ENCODE measurements around the gene ADAMTS16.

The ADAMTS16 gene

DNA sequence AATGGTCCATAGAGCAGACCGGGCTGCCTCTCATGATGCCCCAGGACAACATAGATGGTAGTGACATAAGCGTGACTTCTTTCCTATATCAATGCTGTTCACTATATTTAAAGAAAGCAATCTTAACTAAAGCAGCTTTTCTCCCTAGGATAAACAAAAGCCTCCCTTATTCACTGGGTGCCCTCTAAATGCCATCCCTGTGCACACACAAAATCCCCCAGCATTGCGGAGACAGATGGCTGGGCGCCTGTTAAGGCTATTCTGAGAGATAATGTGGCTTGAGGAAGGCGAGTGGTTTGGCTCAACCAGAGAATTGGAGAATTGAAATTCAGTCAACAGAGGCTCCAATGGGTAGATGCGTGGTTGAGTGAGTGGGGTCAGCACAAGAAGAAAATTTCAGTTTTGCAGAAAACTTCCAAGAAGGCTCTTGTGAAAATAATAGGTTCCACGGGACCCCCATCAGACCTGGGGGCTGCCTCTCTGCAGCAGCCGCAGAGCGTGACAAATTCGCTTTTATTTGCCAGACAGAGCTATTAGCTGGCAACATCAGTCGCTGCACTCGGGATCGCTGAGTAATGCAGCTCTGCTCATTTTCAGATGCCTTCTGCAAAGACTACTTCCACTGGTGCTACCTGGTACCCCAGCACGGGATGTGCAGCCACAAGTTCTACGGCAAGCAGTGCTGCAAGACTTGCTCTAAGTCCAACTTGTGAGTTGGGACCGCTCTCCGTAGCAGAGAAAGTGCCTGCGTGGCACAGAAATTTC, 178.5 kb downstream of the ADAMTS16 start:
- no peak overlapping the region for H3K4me3 ChIP-seq (ENCODE audit: low read depth, low read length)
- TF ChIP-seq, protein P1, sequence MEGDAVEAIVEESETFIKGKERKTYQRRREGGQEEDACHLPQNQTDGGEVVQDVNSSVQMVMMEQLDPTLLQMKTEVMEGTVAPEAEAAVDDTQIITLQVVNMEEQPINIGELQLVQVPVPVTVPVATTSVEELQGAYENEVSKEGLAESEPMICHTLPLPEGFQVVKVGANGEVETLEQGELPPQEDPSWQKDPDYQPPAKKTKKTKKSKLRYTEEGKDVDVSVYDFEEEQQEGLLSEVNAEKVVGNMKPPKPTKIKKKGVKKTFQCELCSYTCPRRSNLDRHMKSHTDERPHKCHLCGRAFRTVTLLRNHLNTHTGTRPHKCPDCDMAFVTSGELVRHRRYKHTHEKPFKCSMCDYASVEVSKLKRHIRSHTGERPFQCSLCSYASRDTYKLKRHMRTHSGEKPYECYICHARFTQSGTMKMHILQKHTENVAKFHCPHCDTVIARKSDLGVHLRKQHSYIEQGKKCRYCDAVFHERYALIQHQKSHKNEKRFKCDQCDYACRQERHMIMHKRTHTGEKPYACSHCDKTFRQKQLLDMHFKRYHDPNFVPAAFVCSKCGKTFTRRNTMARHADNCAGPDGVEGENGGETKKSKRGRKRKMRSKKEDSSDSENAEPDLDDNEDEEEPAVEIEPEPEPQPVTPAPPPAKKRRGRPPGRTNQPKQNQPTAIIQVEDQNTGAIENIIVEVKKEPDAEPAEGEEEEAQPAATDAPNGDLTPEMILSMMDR (IDR thresholded peaks at IDR 0.05; ENCODE audit: low read depth, low read length): no peak

DNA sequence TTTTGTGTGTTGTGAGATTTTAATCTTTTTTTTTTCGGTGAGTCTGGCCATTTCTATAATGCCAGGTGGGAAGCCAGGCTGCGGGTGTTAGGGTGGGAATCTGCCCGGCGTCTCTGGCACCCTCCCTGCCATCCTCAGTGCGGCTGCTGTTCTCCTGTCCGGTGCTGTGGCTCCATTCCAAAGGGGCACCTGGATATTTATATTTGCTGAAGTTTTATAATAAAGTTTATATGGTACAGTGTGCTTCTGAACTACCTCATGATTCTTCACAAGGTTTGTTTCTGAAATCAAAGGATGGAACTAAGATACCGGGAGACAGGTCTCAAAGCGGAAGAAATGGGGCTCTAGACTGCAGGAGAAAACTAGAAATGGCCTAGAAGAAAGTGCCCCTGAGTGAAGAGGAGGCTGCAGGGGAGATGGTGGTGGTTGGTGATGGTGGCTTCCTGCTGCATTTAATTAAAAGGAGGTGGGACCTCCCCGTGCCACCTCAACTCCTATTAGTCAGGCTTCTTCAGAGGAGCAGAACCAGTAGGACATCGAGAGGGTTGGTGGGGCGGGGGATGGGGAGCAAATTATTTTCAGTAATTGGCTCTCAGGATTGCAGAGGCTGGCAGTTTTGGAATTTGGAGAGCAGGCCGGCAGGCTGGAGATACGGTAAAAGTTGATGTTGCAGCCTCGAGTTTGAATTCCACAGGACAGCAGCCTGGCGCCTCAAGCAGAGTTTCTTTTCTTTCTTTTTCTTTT, 180.1 kb downstream of the ADAMTS16 start:
- no peak overlapping the region for H3K4me3 ChIP-seq (ENCODE audit: low read depth, low read length)
- TF ChIP-seq, protein P1 (IDR thresholded peaks at IDR 0.05; ENCODE audit: low read depth, low read length): no peak

DNA sequence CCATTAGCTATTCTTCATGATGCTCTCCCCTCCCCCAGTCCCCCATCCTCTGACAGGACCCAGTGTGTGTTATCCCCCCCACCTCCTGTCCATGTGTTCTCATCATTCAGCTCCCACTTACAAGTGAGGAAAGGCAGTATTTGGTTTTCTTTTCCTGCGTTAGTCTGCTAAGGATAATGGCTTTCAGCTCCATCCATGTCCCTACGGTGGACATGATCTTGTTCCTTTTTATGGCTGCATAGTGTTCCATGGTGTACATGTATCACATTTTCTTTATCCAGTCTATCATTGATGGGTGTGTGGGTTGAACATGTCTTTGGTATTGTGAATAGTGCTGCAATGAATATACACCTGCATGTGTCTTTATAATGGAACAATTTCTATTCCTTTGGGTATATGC, 181.0 kb downstream of the ADAMTS16 start:
- H3K4me3 ChIP-seq (ENCODE audit: low read depth, low read length): no peak overlapping the region
- TF ChIP-seq, protein P1 (IDR thresholded peaks at IDR 0.05; ENCODE audit: low read depth, low read length): no peak

DNA sequence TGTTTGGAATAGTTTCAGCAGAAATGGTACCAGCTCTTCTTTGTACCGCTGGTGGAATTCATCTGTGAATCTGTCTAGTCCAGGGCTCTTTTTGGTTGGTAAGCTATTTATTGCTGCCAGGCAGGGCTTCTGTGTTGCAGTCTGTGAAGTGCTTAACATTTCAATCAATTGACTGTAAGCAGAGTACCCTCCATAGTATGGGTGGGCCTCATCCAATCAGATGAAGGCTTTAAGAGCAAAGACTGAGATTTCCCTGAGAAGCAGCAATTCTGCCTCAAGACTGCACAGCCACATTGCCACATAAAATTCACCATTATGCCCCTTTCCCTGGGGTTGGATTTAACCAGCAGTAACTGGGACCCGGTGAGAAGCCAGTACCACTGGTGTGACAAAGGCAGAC, 183.4 kb downstream of the ADAMTS16 start:
- TF ChIP-seq, protein P1 (IDR thresholded peaks at IDR 0.05; ENCODE audit: low read depth, low read length): no peak
- no peak overlapping the region for H3K4me3 ChIP-seq (ENCODE audit: low read depth, low read length)

DNA sequence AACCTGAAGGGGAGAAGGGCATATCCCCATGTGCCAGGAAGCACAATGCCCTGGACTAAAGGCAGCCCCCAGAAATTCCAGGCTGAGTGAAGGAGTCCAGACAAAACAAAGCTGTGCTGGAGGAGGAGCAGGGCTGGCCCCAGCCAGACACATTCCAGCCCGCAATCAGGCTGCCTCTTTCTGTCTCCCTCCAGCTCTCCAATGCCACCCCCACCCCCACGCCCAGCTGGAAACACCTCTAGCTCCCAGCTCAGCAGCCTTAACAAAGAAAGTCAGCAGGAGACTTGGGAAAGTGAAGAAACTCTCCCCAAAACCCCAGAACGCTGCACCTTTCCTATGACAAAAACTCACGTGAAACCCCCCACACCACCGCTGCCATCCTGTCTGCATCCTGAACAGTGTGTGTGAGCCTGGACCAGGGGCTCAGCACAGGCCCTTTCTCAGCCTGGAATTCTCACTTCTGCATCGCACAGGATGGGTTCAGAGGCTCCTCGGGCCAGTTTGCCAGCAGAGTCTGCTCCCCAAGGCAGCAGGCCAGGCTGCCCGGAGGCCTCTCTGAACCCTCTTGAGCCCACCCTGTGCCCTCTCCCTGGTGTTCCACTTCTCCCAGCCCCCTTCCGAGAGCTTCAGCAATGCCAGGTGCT, 186.1 kb downstream of the ADAMTS16 start:
- TF ChIP-seq, protein P1 (IDR thresholded peaks at IDR 0.05; ENCODE audit: low read depth, low read length): no peak
- H3K4me3 ChIP-seq (ENCODE audit: low read depth, low read length): no peak overlapping the region

DNA sequence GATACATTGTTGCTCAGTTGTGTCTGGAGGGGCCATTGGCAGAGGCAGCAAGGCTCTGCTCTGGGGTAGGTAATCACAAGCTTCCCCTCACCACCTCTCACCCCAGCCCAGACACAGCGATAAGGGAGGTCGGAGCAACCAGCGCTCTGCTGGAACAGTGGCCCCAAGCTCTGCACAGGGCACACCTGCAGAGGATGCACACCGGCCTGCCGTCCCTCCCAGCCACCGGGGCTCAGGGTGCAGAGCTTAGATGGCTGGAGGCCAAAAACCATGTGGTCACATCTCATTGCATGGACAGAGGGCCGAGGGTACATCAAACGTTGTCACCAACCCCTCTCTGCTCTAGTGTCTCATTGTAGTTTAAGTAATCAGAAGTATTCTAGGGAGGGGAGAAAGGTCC, 187.0 kb downstream of the ADAMTS16 start:
- no peak overlapping the region for H3K4me3 ChIP-seq (ENCODE audit: low read depth, low read length)
- TF ChIP-seq, protein P1 (IDR thresholded peaks at IDR 0.05; ENCODE audit: low read depth, low read length): no peak

Data from WI38 (cell line).